Spleen (tissue), 11 donors: ENCODE results near the gene LGALS12. TPM values are rescaled to one million over a fixed set of nuclear protein-coding genes. Genes with fewer than 3 reads are reported as not detected.

Experiments used
- DNase-seq: peaks from one replicate; pipeline ENCODE4 v3.0.0-alpha.2; 2020
- H3K27ac ChIP-seq, 8 donors: fragments of 200-600 bp; sonication (generic) in 7 of 8; 1 replicate in 4 of 8; 2 replicates in 4 of 8; pipeline versions ENCODE4 v1.5.0 to v1.8.0; 2016 to 2021; ENCODE audit warnings: inconsistent platforms in 4 of 8, mild to moderate bottlenecking in 4 of 8, moderate library complexity in 1 of 8
- H3K27me3 ChIP-seq, 7 donors: fragments of 200-600 bp; sonication (generic) in 6 of 7; replicated peaks in 1 of 7; 1 replicate in 4 of 7; 2 replicates in 3 of 7; pipeline versions ENCODE4 v1.5.0 to v1.8.0; 2016 to 2021; ENCODE audit warnings: inconsistent platforms in 3 of 7, mild to moderate bottlenecking in 1 of 7
- H3K36me3 ChIP-seq, 6 donors: fragments of 200-600 bp; sonication (generic) in 5 of 6; 1 replicate in 4 of 6; 2 replicates in 2 of 6; pipeline versions ENCODE4 v1.5.0 to v1.8.0; 2016 to 2021; ENCODE audit warnings: inconsistent platforms in 2 of 6
- H3K4me1 ChIP-seq, 6 donors: fragments of 200-600 bp; sonication (generic) in 5 of 6; 1 replicate in 3 of 6; 2 replicates in 3 of 6; pipeline versions ENCODE4 v1.5.0 to v1.8.0; 2016 to 2021; ENCODE audit warnings: inconsistent platforms in 3 of 6
- H3K4me3 ChIP-seq, 8 donors: fragments of 200-600 bp; sonication (generic) in 7 of 8; 1 replicate in 4 of 8; 2 replicates in 4 of 8; pipeline versions ENCODE4 v1.5.0 to v1.8.0; 2016 to 2021; ENCODE audit warnings: inconsistent platforms in 4 of 8, mild to moderate bottlenecking in 4 of 8, moderate library complexity in 2 of 8
- H3K9me3 ChIP-seq, 8 donors: fragments of 200-600 bp; sonication (generic) in 7 of 8; 1 replicate in 4 of 8; 2 replicates in 4 of 8; pipeline versions ENCODE4 v1.5.0 to v1.8.0; 2016 to 2021; ENCODE audit warnings: inconsistent platforms in 4 of 8
- POLR2A ChIP-seq, 3 donors: fragments of 450-650 bp; IDR thresholded peaks; one replicate each; pipeline ENCODE4 v1.5.1; 2017; ENCODE audit warnings: antibody characterized with exemption in 3 of 3, mild to moderate bottlenecking in 1 of 3
- POLR2AphosphoS5 ChIP-seq, 3 donors: sonication (generic); formaldehyde crosslinking; IDR thresholded peaks; one replicate each; pipeline ENCODE4 v1.5.1; 2017; ENCODE audit warnings: antibody characterized with exemption in 3 of 3
- WGBS, 5 donors: extraction: QIAGEN DNeasy Blood & Tissue Kit in 3 of 5; methylation state at CpG; one replicate each; pipeline versions ENCODE4 v1.1.5 to v1.1.7; 2013 to 2018; 5-methylcytosine and 5-hydroxymethylcytosine counted together
- intact Hi-C: fragments of 100-400 bp; cut with DNase I; formaldehyde crosslinking; loops from one replicate; pipeline ENCODE4 v1.15.0; 2023; ENCODE audit warnings: low total_unique reads
- polyA plus RNA-seq, 3 donors: library from polyadenylated mRNA; stranded (reverse); fragments of 200-250 nt; gene quantifications; one replicate each; pipeline ENCODE4 v1.2.1, GENCODE V29; 2013
- total RNA-seq, 7 donors: library from RNA; depleted of rRNA in 3 of 7; stranded (reverse); fragments of >200 nt in 3 of 7; fragmentation: NEBNext Ultra II Directional in 4 of 7; extraction: Animal tissue kit (Norgen Biotek cat#: 25700) in 4 of 7; gene quantifications; one replicate each; pipeline versions ENCODE4 v1.1.0 to v1.2.1, GENCODE V29; 2016 to 2021
- TF ChIP-seq, protein P1 (sequence below), 11 experiments: fragments of 200-600 bp in 7 of 11; fragments of 450-650 bp in 4 of 11; sonication (generic) in 4 of 11; IDR thresholded peaks in 8 of 11; conservative IDR thresholded peaks in 3 of 11; 1 replicate in 7 of 11; 2 replicates in 4 of 11; pipeline versions ENCODE4 v1.4.0 to v1.8.0; 2016 to 2021; ENCODE audit warnings: antibody characterized with exemption in 11 of 11, inconsistent platforms in 4 of 11, mild to moderate bottlenecking in 1 of 11
- donor health status: healthy with polysubstance abuse.
- donor health status: DM: no; HTN: no; CAD: no; lungs with moderate emphysema.
- donor health status: DM: no; HTN: no; CAD: no.
- donor health status: Bipolar disorder and iron deficiency.
- donor health status: healthy.
- donor health status: DM: no; HTN: no; CAD: no.
- donor health status: DM: yes; HTN: yes; CAD: no.

The LGALS12 gene
- total and polyA plus RNA-seq, 10 donors = 0.24 to 3.5 (median 0.95) TPM; not detected in 1

DNA sequence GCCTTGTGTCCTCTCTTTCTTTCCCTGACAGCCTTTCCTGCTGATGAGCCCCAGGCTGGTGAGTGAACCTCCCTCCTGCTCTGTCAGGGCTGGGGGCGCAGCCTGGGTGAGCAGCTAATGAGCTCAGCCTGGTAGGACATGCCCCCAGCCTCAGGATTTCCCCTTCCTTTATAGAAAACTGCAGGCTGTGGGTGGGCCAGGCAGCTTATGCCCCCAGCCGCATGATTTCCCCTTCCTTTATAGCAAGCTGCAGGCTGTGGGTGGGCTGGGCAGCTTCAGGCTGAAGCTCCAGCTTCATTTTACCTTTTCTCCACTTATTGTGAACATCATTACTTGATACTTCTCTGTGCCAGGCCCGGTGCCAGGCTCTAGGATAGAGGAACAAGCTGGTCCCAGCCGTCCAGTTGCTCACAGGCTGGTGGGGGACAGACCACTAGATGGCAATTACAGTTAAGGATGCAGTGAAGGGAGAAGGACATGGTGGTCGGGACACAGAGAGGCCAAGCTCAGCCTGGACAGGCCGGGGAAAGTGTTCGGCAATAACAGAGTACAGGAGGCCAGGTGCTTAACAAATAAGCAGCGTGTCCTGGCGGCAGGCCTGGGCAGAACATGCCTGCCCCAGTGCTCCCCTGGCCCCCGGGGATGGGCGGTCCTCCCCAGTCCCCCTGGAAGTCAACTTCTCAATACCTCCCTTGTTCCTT lies 5.3 kb downstream of the LGALS12 start:
- Histone ChIP-seq H3K27me3 (peaks cover 0 to 2% (median 0%) of the 10 kb centered on the region in 7 donors), H3K27ac (no peak overlapping the region), H3K9me3 (no peaks in the 10 kb centered on the region), H3K36me3 (peaks cover 0 to 58% (median 0%) of the 10 kb centered on the region in 6 donors), H3K4me3 (no peak overlapping the region), H3K4me1 (peaks cover 0 to 28% (median 10%) of the 10 kb centered on the region in 6 donors)
- intact Hi-C loops = no loop called here
- TF ChIP-seq, protein P1, sequence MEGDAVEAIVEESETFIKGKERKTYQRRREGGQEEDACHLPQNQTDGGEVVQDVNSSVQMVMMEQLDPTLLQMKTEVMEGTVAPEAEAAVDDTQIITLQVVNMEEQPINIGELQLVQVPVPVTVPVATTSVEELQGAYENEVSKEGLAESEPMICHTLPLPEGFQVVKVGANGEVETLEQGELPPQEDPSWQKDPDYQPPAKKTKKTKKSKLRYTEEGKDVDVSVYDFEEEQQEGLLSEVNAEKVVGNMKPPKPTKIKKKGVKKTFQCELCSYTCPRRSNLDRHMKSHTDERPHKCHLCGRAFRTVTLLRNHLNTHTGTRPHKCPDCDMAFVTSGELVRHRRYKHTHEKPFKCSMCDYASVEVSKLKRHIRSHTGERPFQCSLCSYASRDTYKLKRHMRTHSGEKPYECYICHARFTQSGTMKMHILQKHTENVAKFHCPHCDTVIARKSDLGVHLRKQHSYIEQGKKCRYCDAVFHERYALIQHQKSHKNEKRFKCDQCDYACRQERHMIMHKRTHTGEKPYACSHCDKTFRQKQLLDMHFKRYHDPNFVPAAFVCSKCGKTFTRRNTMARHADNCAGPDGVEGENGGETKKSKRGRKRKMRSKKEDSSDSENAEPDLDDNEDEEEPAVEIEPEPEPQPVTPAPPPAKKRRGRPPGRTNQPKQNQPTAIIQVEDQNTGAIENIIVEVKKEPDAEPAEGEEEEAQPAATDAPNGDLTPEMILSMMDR (IDR thresholded peaks at IDR 0.05 in 8 of 11, conservative IDR thresholded peaks at IDR 0.05 in 3 of 11) = no peak
- no peak for TF ChIP-seq POLR2AphosphoS5 (IDR thresholded peaks at IDR 0.05)
- no peak for TF ChIP-seq POLR2A (IDR thresholded peaks at IDR 0.05)
- WGBS, 5 donors = 74 to 80% (median 78%) methylated on average over 11 of the region's 11 CpGs
- no peak for DNase-seq

DNA sequence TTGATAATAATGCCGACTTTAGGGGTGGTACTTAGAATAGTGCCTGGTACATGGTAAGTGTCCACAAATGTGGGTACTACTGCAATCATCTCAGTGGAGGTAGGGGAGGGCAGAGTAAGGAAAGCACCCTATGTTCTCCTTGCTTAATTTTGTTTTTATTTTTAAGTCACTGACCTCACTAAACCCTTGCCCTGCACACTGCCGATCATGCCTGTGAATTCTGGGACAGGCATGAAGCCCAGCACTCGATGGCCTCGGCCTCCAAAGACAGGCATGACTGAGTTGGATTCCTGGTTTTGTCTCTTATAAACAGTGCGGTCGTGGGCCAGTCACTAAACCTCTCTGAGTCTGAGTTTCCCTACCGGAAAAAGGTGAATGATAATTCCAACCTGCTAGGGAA lies 6.9 kb downstream of the LGALS12 start:
- Histone ChIP-seq H3K27ac (no peak overlapping the region), H3K4me3 (no peak overlapping the region), H3K4me1 (peaks cover 0 to 12% (median 3%) of the 10 kb centered on the region in 6 donors), H3K9me3 (no peaks in the 10 kb centered on the region), H3K36me3 (peaks cover 0 to 74% (median 0%) of the 10 kb centered on the region in 6 donors), H3K27me3 (no peaks in the 10 kb centered on the region)
- no peak for DNase-seq
- WGBS, 5 donors = 87 to 94% (median 92%) methylated on average over 7 of the region's 7 CpGs
- intact Hi-C loops = no loop called here
- TF ChIP-seq, protein P1 (IDR thresholded peaks at IDR 0.05 in 8 of 11, conservative IDR thresholded peaks at IDR 0.05 in 3 of 11) = no peak
- TF ChIP-seq POLR2AphosphoS5 (IDR thresholded peaks at IDR 0.05) (no peak), POLR2A (IDR thresholded peaks at IDR 0.05) (no peak)

DNA sequence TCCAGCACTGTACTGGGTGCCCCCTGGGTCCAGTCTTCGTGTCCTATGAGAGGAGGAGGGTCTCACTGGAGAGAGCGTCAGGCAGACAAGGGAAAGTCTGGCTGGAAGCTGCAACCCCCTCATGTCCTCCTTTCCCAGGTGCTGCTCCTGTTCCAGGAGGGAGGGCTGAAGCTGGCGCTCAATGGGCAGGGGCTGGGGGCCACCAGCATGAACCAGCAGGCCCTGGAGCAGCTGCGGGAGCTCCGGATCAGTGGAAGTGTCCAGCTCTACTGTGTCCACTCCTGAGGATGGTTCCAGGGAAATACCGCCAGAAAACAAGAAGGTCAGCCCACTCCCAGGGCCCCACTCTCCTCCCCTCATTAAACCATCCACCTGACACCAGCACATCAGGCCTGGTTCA lies 10.2 kb downstream of the LGALS12 start:
- WGBS, 5 donors = 93 to 99% (median 95%) methylated on average over 5 to 6 of the region's 6 CpGs
- intact Hi-C loops = no loop called here
- DNase-seq = peak; percentile 57
- Histone ChIP-seq H3K4me3 (no peak overlapping the region), H3K36me3 (peaks cover 0 to 57% (median 0%) of the 10 kb centered on the region in 6 donors), H3K4me1 (no peaks in the 10 kb centered on the region), H3K9me3 (peaks cover 0 to 6% (median 0%) of the 10 kb centered on the region in 8 donors), H3K27me3 (no peaks in the 10 kb centered on the region), H3K27ac (no peak overlapping the region)
- TF ChIP-seq, protein P1 (IDR thresholded peaks at IDR 0.05 in 8 of 11, conservative IDR thresholded peaks at IDR 0.05 in 3 of 11) = no peak
- TF ChIP-seq POLR2AphosphoS5 (IDR thresholded peaks at IDR 0.05) (no peak), POLR2A (IDR thresholded peaks at IDR 0.05) (no peak)

DNA sequence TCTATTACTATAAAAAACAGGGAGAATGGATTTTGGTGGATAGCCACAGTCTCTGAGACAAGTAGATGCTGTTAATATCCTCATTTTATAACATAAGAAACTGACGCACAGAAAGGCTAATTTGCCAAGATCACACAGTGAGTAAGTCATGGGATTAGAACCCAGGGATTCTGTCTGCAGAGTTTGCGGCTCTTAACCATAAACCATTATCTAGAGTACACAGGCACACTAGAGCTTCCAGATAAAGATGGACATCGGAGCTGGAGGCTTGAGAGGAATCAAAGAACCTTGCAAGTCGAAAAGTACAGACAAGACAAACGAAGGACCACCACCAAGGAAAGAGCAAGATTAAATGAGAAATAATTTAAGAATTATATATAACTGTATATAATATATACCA lies 11.3 kb downstream of the LGALS12 start:
- Histone ChIP-seq H3K9me3 (peaks cover 0 to 6% (median 0%) of the 10 kb centered on the region in 8 donors), H3K36me3 (peaks cover 0 to 46% (median 0%) of the 10 kb centered on the region in 6 donors), H3K27ac (no peak overlapping the region), H3K4me1 (peaks cover 0 to 10% (median 2%) of the 10 kb centered on the region in 6 donors), H3K27me3 (no peaks in the 10 kb centered on the region), H3K4me3 (no peak overlapping the region)
- DNase-seq = no peak
- TF ChIP-seq, protein P1 (IDR thresholded peaks at IDR 0.05 in 8 of 11, conservative IDR thresholded peaks at IDR 0.05 in 3 of 11) = no peak
- TF ChIP-seq POLR2A (IDR thresholded peaks at IDR 0.05) (no peak), POLR2AphosphoS5 (IDR thresholded peaks at IDR 0.05) (no peak)
- WGBS, 5 donors = 89 to 98% (median 96%) methylated on average over 5 of the region's 5 CpGs
- intact Hi-C loops = no loop called here
